Measurements from ENCODE around the gene STATH.

GRCh38 chr4:69999420-69999819 is 3.7 kb downstream of the STATH start:
- TF ChIP-seq CTCF (IDR thresholded peaks at IDR 0.05), result no peak
- no peak for TF ChIP-seq EZH2phosphoT487 (IDR thresholded peaks at IDR 0.05)
- no peak for TF ChIP-seq EZH2 (IDR thresholded peaks at IDR 0.05)

All from neural progenitor cell (in vitro differentiated cells).